HEK293T (cell line): ENCODE results near the gene TTLL12.

ENCODE experiments used
- BHLHE40 ChIP-seq: fragments of 450-650 bp; IDR thresholded peaks from 2 replicates; pipeline ENCODE4 v1.6.1; 2016; ENCODE audit warnings: mild to moderate bottlenecking, moderate library complexity, borderline replicate concordance
- CTBP1 ChIP-seq: fragments of 450-650 bp; IDR thresholded peaks from 2 replicates; pipeline ENCODE4 v1.6.1; 2016; ENCODE audit warnings: borderline replicate concordance
- FOXK2 ChIP-seq: fragments of 450-650 bp; IDR thresholded peaks from 2 replicates; pipeline ENCODE4 v1.6.1; 2016; ENCODE audit warnings: mild to moderate bottlenecking
- HDGF ChIP-seq: fragments of 450-650 bp; IDR thresholded peaks from 2 replicates; pipeline ENCODE4 v1.6.1; 2017; ENCODE audit warnings: antibody characterized with exemption, borderline replicate concordance
- SP1 ChIP-seq: fragments of 450-650 bp; IDR thresholded peaks from 2 replicates; pipeline ENCODE4 v1.6.1; 2017
- SUZ12 ChIP-seq: fragments of 450-650 bp; IDR thresholded peaks from 2 replicates; pipeline ENCODE4 v1.6.1; 2016; ENCODE audit warnings: mild to moderate bottlenecking
- TARDBP ChIP-seq: fragments of 450-650 bp; IDR thresholded peaks from 2 replicates; pipeline ENCODE4 v1.6.1; 2016
- TF ChIP-seq, protein P1 (sequence below): fragments of 450-650 bp; IDR thresholded peaks from 2 replicates; pipeline ENCODE4 v1.6.1; 2016

- no peak for TF ChIP-seq HDGF
- TF ChIP-seq FOXK2 = no peak
- TF ChIP-seq SP1 = no peak
- TF ChIP-seq CTBP1 = no peak
- TF ChIP-seq, protein P1, sequence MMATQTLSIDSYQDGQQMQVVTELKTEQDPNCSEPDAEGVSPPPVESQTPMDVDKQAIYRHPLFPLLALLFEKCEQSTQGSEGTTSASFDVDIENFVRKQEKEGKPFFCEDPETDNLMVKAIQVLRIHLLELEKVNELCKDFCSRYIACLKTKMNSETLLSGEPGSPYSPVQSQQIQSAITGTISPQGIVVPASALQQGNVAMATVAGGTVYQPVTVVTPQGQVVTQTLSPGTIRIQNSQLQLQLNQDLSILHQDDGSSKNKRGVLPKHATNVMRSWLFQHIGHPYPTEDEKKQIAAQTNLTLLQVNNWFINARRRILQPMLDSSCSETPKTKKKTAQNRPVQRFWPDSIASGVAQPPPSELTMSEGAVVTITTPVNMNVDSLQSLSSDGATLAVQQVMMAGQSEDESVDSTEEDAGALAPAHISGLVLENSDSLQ = no peak
- TF ChIP-seq SUZ12 = no peak
- no peak for TF ChIP-seq TARDBP
- no peak for TF ChIP-seq BHLHE40
Observed at GRCh38 chr22:43230971-43231723, 44.2 kb upstream of the TTLL12 start.
